M059J (cell line): ENCODE measurements around the gene PAQR5. TPM values are rescaled to one million over a fixed set of nuclear protein-coding genes. Genes with fewer than 3 reads are reported as not detected.

Source experiments
- DNase-seq: peaks from one replicate; pipeline ENCODE4 v3.0.0-alpha.2; 2012; ENCODE audit warnings: low read depth
- total RNA-seq: library from RNA; depleted of rRNA; stranded (reverse); fragments of >200 nt; shearing (Covaris generic); gene quantifications from 2 replicates; pipeline ENCODE4 v1.2.3, GENCODE V29; 2014

PAQR5 gene
- total RNA-seq, 1 experiment from 2014 or later, result 3.5 TPM

- no peak for DNase-seq
Measured at GRCh38 chr15:69392352-69392751, 93.6 kb downstream of the PAQR5 start.

GRCh38 chr15:69393831-69394491, 95.2 kb downstream of the PAQR5 start:
- no peak for DNase-seq

- DNase-seq, result peak; percentile 54
Measured at GRCh38 chr15:69394556-69395282, 96.0 kb downstream of the PAQR5 start.

GRCh38 chr15:69395460-69395859, 96.7 kb downstream of the PAQR5 start:
- DNase-seq, result no peak

GRCh38 chr15:69395991-69396390, 97.3 kb downstream of the PAQR5 start:
- no peak for DNase-seq

GRCh38 chr15:69398491-69398891, 99.8 kb downstream of the PAQR5 start:
- peak; percentile 53 for DNase-seq

GRCh38 chr15:69400850-69401249, 102.1 kb downstream of the PAQR5 start:
- DNase-seq, result no peak

- no peak for DNase-seq
Measured at GRCh38 chr15:69402816-69403215, 104.1 kb downstream of the PAQR5 start.

GRCh38 chr15:69403594-69403993, 104.9 kb downstream of the PAQR5 start:
- DNase-seq, result peak; percentile 57

- DNase-seq, result no peak
Measured at GRCh38 chr15:69405110-69405509, 106.4 kb downstream of the PAQR5 start.

- DNase-seq, result no peak
Measured at GRCh38 chr15:69407719-69408400, 109.1 kb downstream of the PAQR5 start.

- DNase-seq, result no peak
Measured at GRCh38 chr15:69408841-69409240, 110.1 kb downstream of the PAQR5 start.

- DNase-seq, result peak; percentile 83
Measured at GRCh38 chr15:69410248-69410874, 111.6 kb downstream of the PAQR5 start.

GRCh38 chr15:69412274-69412673, 113.6 kb downstream of the PAQR5 start:
- no peak for DNase-seq

- DNase-seq, result no peak
Measured at GRCh38 chr15:69412701-69413100, 114.0 kb downstream of the PAQR5 start.

GRCh38 chr15:69413822-69414700, 115.3 kb downstream of the PAQR5 start, which contains the start of gene KIF23:
Gene KIF23 (plus strand): TSS chr15:69414349. CDS start chr15:69414466, 117 bp downstream.
- peak; percentile 95 for DNase-seq

- DNase-seq, result peak; percentile 93
Measured at GRCh38 chr15:69414701-69415167, 116.0 kb downstream of the PAQR5 start.

- DNase-seq, result peak; percentile 25
Measured at GRCh38 chr15:69415381-69415780, 116.7 kb downstream of the PAQR5 start.

GRCh38 chr15:69417581-69417980, 118.9 kb downstream of the PAQR5 start:
- DNase-seq, result no peak

- DNase-seq, result peak; percentile 51
Measured at GRCh38 chr15:69421498-69421897, 122.8 kb downstream of the PAQR5 start.

- peak; percentile 44 for DNase-seq
Measured at GRCh38 chr15:69422336-69422895, 123.7 kb downstream of the PAQR5 start.
